ENCODE data around the gene SPON1.

GRCh38 chr11:13970986-13971385 is 8.5 kb downstream of the SPON1 start:
- TF ChIP-seq CTCF (IDR thresholded peaks at IDR 0.05) = peak in 8 of 12 donors; percentile 10 to 45 (median 22)
- no peak for TF ChIP-seq POLR2A (IDR thresholded peaks at IDR 0.05)

Data from heart left ventricle (tissue), 13 donors.